Gastrocnemius medialis (tissue), 4 donors: ENCODE results near the gene TUBAL3.

Source experiments
- CTCF ChIP-seq, 5 experiments: fragments of 450-650 bp in 3 of 5; fragments of 200-600 bp in 2 of 5; sonication (generic) in 2 of 5; IDR thresholded peaks in 4 of 5; conservative IDR thresholded peaks in 1 of 5; 1 replicate in 4 of 5; 2 replicates in 1 of 5; pipeline ENCODE4 v1.5.1; 2016 to 2019; ENCODE audit warnings: antibody characterized with exemption in 5 of 5, mild to moderate bottlenecking in 3 of 5, moderate library complexity in 3 of 5
- POLR2A ChIP-seq, 2 donors: fragments of 450-650 bp; IDR thresholded peaks; one replicate each; pipeline ENCODE4 v1.6.1; 2017; ENCODE audit warnings: antibody characterized with exemption in 2 of 2, mild to moderate bottlenecking in 2 of 2, moderate library complexity in 2 of 2

- TF ChIP-seq CTCF (IDR thresholded peaks at IDR 0.05 in 4 of 5, conservative IDR thresholded peaks at IDR 0.05 in 1 of 5) (no peak), POLR2A (IDR thresholded peaks at IDR 0.05) (no peak)
Measured at GRCh38 chr10:5440206-5440605, 35.6 kb upstream of the TUBAL3 start.
